Epithelial cell of proximal tubule (primary cell): ENCODE data around the gene LRRC74B. TPM values are rescaled to one million over a fixed set of nuclear protein-coding genes. Genes with fewer than 3 reads are reported as not detected.
A peak's percentile ranks its signal among the peaks of the same experiment; 100 is the strongest.

Source experiments
- DNase-seq: peaks from one replicate; pipeline ENCODE4 v3.0.0-alpha.2; 2011; ENCODE audit warnings: low read depth
- H3K4me3 ChIP-seq: 2 replicates; pipeline ENCODE4 v1.5.1; 2011; ENCODE audit warnings: low read depth, mild to moderate bottlenecking, low read length
- CTCF ChIP-seq: conservative IDR thresholded peaks from 2 replicates; pipeline ENCODE4 v1.5.1; 2012; ENCODE audit warnings: low read depth, mild to moderate bottlenecking, low read length
- total RNA-seq: library from RNA; depleted of rRNA; stranded (reverse); fragments of >200 nt; gene quantifications from 2 replicates; pipeline ENCODE4 v1.2.3, GENCODE V29; 2015

Gene LRRC74B
- total RNA-seq, 1 donor from 2014 or later, result not detected

GRCh38 chr22:21101877-21102638 is 56.3 kb downstream of the LRRC74B start:
- no peak for DNase-seq
- TF ChIP-seq CTCF, result no peak
- no peak overlapping the region for H3K4me3 ChIP-seq

GRCh38 chr22:21102659-21103267 is 57.0 kb downstream of the LRRC74B start:
- TF ChIP-seq CTCF, result peak; percentile 81
- no peak for DNase-seq

GRCh38 chr22:21103633-21104032 is 57.9 kb downstream of the LRRC74B start:
- DNase-seq, result no peak

More at GRCh38 chr22:21102659-21103267, 57.0 kb downstream of the LRRC74B start:
- H3K4me3 ChIP-seq, result peak overlapping the region; percentile 14

GRCh38 chr22:21104126-21104691 is 58.5 kb downstream of the LRRC74B start:
- no peak for DNase-seq
- no peak overlapping the region for H3K4me3 ChIP-seq
- peak; percentile 5 for TF ChIP-seq CTCF

More at GRCh38 chr22:21103633-21104032, 57.9 kb downstream of the LRRC74B start:
- TF ChIP-seq CTCF, result no peak
- H3K4me3 ChIP-seq, result no peak overlapping the region

- no peak overlapping the region for H3K4me3 ChIP-seq
- DNase-seq, result no peak
- TF ChIP-seq CTCF, result no peak
Measured at GRCh38 chr22:21105294-21105693, 59.5 kb downstream of the LRRC74B start.

- no peak overlapping the region for H3K4me3 ChIP-seq
- DNase-seq, result no peak
- no peak for TF ChIP-seq CTCF
Measured at GRCh38 chr22:21106000-21106399, 60.3 kb downstream of the LRRC74B start.
